ENCODE results near the gene NAPA. TPM values are rescaled to one million over a fixed set of nuclear protein-coding genes. Genes with fewer than 3 reads are reported as not detected.

The NAPA gene
- total RNA-seq, 5 donors from 2014 or later (not counting 1 experiment from before 2014, with no cell fraction given), result 81.1 to 119 (median 86.7) TPM

DNA sequence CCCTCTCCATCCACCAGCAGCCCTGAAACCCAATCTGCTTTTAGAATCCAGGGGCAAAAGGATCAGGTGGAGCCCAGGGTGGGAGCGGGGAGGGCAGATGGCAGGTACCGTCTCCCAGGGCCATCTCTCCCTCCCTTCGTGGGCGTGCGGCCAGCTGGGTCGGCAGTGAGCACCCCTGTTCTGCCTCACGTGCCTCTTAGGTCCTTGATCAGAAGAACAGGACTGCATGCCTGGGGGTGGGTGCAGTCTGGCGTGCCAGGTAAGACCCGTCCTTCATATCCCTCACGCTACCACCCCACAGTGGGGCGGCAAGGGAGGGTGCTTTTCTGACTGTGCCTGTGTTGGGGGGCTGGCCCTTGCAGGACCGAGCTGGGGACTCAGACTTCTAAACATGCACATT lies 45.1 kb downstream of the NAPA start:
- no peaks in the 10 kb centered on the region for H3K36me3 Mint-ChIP-seq
- ChIA-PET CTCF (no interaction called here), POLR2A (no interaction called here)
- peaks cover 6 to 13% (median 12%) of the 10 kb centered on the region in 3 donors for H3K4me1 Mint-ChIP-seq
- Histone ChIP-seq H3K4me1 (ENCODE audit: control insufficient read depth in 1 of 2, extremely low read depth in 1 of 2, insufficient read depth in 2 of 2, low read length in 2 of 2) (peaks cover 2 to 17% of the 10 kb centered on the region in 2 experiments), H3K27me3 (replicated peaks in 1 of 2; ENCODE audit: control insufficient read depth in 2 of 2, extremely low read depth in 1 of 2, insufficient read depth in 2 of 2, low read length in 1 of 2) (peaks cover 2 to 85% of the 10 kb centered on the region in 2 experiments), H3K36me3 (ENCODE audit: control insufficient read depth in 2 of 2, extremely low read depth in 1 of 2, insufficient read depth in 1 of 2, low read length in 1 of 2) (no peaks in the 10 kb centered on the region), H3K9me3 (no peaks in the 10 kb centered on the region), H3K27ac (ENCODE audit: low read length) (no peak overlapping the region), H3K4me3 (ENCODE audit: control insufficient read depth in 1 of 2, extremely low read depth in 1 of 2, low read length in 1 of 2) (no peak overlapping the region)
- ATAC-seq (replicated peaks in 1 of 4) (no peak), DNase-seq (no peak)
- no peak overlapping the region for H3K27ac Mint-ChIP-seq
- no peak overlapping the region for H3K4me3 Mint-ChIP-seq
- peaks cover 29 to 67% of the 10 kb centered on the region in 2 donors for H3K27me3 Mint-ChIP-seq
- 19% methylated on average over 4 of the region's 12 CpGs for WGBS (ENCODE audit: insufficient coverage)
- H3K9me3 Mint-ChIP-seq, result no peaks in the 10 kb centered on the region

GRCh38 chr19:47469363-47469700 lies 45.5 kb downstream of the NAPA start:
- 43% methylated on average over 2 of the region's 6 CpGs for WGBS (ENCODE audit: insufficient coverage)
- Histone ChIP-seq H3K27ac (ENCODE audit: low read length) (no peak overlapping the region), H3K4me1 (ENCODE audit: control insufficient read depth in 1 of 2, extremely low read depth in 1 of 2, insufficient read depth in 2 of 2, low read length in 2 of 2) (peaks cover 2 to 17% of the 10 kb centered on the region in 2 experiments), H3K36me3 (ENCODE audit: control insufficient read depth in 2 of 2, extremely low read depth in 1 of 2, insufficient read depth in 1 of 2, low read length in 1 of 2) (no peaks in the 10 kb centered on the region), H3K9me3 (no peaks in the 10 kb centered on the region), H3K4me3 (ENCODE audit: control insufficient read depth in 1 of 2, extremely low read depth in 1 of 2, low read length in 1 of 2) (no peak overlapping the region), H3K27me3 (replicated peaks in 1 of 2; ENCODE audit: control insufficient read depth in 2 of 2, extremely low read depth in 1 of 2, insufficient read depth in 2 of 2, low read length in 1 of 2) (peaks cover 2 to 85% of the 10 kb centered on the region in 2 experiments)
- Mint-ChIP-seq H3K4me1 (peaks cover 6 to 13% (median 12%) of the 10 kb centered on the region in 3 donors), H3K9me3 (no peaks in the 10 kb centered on the region), H3K4me3 (no peak overlapping the region), H3K27me3 (peaks cover 29 to 67% of the 10 kb centered on the region in 2 donors), H3K27ac (no peak overlapping the region), H3K36me3 (no peaks in the 10 kb centered on the region)
- ChIA-PET CTCF (no interaction called here), POLR2A (no interaction called here)
- no peak for ATAC-seq (replicated peaks in 1 of 4)
- no peak for DNase-seq

DNA sequence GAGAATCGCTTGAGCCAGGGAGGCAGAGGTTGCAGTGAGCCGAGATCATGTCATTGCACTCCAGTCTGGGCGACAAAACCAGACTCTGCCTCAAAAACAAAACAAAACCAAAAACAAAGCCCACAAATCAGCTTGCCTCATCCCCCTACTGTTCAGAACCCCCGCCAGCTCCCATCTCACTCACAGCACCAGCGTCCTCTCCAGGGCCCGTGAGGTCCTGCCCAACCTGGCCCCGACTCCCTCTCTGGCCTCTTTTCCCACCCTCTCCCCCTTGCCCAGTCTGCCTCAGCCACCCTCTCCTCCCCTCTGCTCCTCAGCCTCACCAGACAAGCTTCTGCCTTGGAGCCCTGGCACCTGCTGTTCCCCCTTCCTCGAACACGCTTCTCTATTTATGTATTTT lies 46.9 kb downstream of the NAPA start:
- H3K27ac Mint-ChIP-seq, result peak overlapping the region in 1 of 2 donors; percentile 46
- H3K9me3 ChIP-seq, result no peaks in the 10 kb centered on the region
- no peak overlapping the region for H3K4me3 ChIP-seq (ENCODE audit: control insufficient read depth in 1 of 2, extremely low read depth in 1 of 2, low read length in 1 of 2)
- peaks cover 2 to 17% of the 10 kb centered on the region in 2 experiments for H3K4me1 ChIP-seq (ENCODE audit: control insufficient read depth in 1 of 2, extremely low read depth in 1 of 2, insufficient read depth in 2 of 2, low read length in 2 of 2)
- no peak overlapping the region for H3K27ac ChIP-seq (ENCODE audit: low read length)
- H3K27me3 Mint-ChIP-seq, result peaks cover 29 to 65% of the 10 kb centered on the region in 2 donors
- peaks cover 6 to 13% (median 12%) of the 10 kb centered on the region in 3 donors for H3K4me1 Mint-ChIP-seq
- H3K36me3 Mint-ChIP-seq, result no peaks in the 10 kb centered on the region
- 46% methylated on average over 9 of the region's 9 CpGs for WGBS (ENCODE audit: insufficient coverage)
- peaks cover 2 to 78% of the 10 kb centered on the region in 2 experiments for H3K27me3 ChIP-seq (replicated peaks in 1 of 2; ENCODE audit: control insufficient read depth in 2 of 2, extremely low read depth in 1 of 2, insufficient read depth in 2 of 2, low read length in 1 of 2)
- H3K36me3 ChIP-seq (ENCODE audit: control insufficient read depth in 2 of 2, extremely low read depth in 1 of 2, insufficient read depth in 1 of 2, low read length in 1 of 2), result no peaks in the 10 kb centered on the region
- no peaks in the 10 kb centered on the region for H3K9me3 Mint-ChIP-seq
- CTCF ChIA-PET, result no interaction called here
- POLR2A ChIA-PET, result no interaction called here
- DNase-seq (no peak), ATAC-seq (replicated peaks in 1 of 4) (no peak)
- no peak overlapping the region for H3K4me3 Mint-ChIP-seq

GRCh38 chr19:47465957-47466356 lies 48.9 kb downstream of the NAPA start:
- ChIA-PET CTCF (no interaction called here), POLR2A (no interaction called here)
- whole genome bisulfite sequencing (ENCODE audit: insufficient coverage), result 91% methylated on average over 17 of the region's 27 CpGs

GRCh38 chr19:47464675-47465419 lies 50.0 kb downstream of the NAPA start:
- H3K4me1 ChIP-seq (ENCODE audit: control insufficient read depth in 1 of 2, extremely low read depth in 1 of 2, insufficient read depth in 2 of 2, low read length in 2 of 2), result no peaks in the 10 kb centered on the region
- Mint-ChIP-seq H3K9me3 (no peaks in the 10 kb centered on the region), H3K4me1 (no peaks in the 10 kb centered on the region), H3K4me3 (no peak overlapping the region), H3K27me3 (peaks cover 18 to 50% of the 10 kb centered on the region in 2 donors), H3K36me3 (no peaks in the 10 kb centered on the region), H3K27ac (no peak overlapping the region)
- DNase-seq (no peak), ATAC-seq (replicated peaks in 1 of 4) (no peak)
- no peaks in the 10 kb centered on the region for H3K36me3 ChIP-seq (ENCODE audit: control insufficient read depth in 2 of 2, extremely low read depth in 1 of 2, insufficient read depth in 1 of 2, low read length in 1 of 2)
- ChIA-PET CTCF (no interaction called here), POLR2A (no interaction called here)
- H3K27me3 ChIP-seq (replicated peaks in 1 of 2; ENCODE audit: control insufficient read depth in 2 of 2, extremely low read depth in 1 of 2, insufficient read depth in 2 of 2, low read length in 1 of 2), result peaks cover 0 to 65% of the 10 kb centered on the region in 2 experiments
- WGBS (ENCODE audit: insufficient coverage), result 62% methylated on average over 3 of the region's 10 CpGs
- no peak overlapping the region for H3K27ac ChIP-seq (ENCODE audit: low read length)
- H3K9me3 ChIP-seq, result no peaks in the 10 kb centered on the region
- no peak overlapping the region for H3K4me3 ChIP-seq (ENCODE audit: control insufficient read depth in 1 of 2, extremely low read depth in 1 of 2, low read length in 1 of 2)

More at GRCh38 chr19:47465957-47466356, 48.9 kb downstream of the NAPA start:
- no peak for ATAC-seq (replicated peaks in 1 of 4)
- no peak overlapping the region for H3K4me3 ChIP-seq (ENCODE audit: control insufficient read depth in 1 of 2, extremely low read depth in 1 of 2, low read length in 1 of 2)
- no peak overlapping the region for H3K27ac ChIP-seq (ENCODE audit: low read length)
- H3K9me3 Mint-ChIP-seq, result no peaks in the 10 kb centered on the region
- no peak overlapping the region for H3K27ac Mint-ChIP-seq
- H3K4me3 Mint-ChIP-seq, result no peak overlapping the region
- H3K4me1 Mint-ChIP-seq, result peaks cover 0 to 8% (median 4%) of the 10 kb centered on the region in 3 donors
- H3K27me3 ChIP-seq (replicated peaks in 1 of 2; ENCODE audit: control insufficient read depth in 2 of 2, extremely low read depth in 1 of 2, insufficient read depth in 2 of 2, low read length in 1 of 2), result peaks cover 2 to 65% of the 10 kb centered on the region in 2 experiments
- no peaks in the 10 kb centered on the region for H3K36me3 ChIP-seq (ENCODE audit: control insufficient read depth in 2 of 2, extremely low read depth in 1 of 2, insufficient read depth in 1 of 2, low read length in 1 of 2)
- DNase-seq, result no peak
- no peaks in the 10 kb centered on the region for H3K9me3 ChIP-seq
- H3K36me3 Mint-ChIP-seq, result no peaks in the 10 kb centered on the region
- H3K27me3 Mint-ChIP-seq, result peaks cover 29 to 61% of the 10 kb centered on the region in 2 donors
- peaks cover 0 to 2% of the 10 kb centered on the region in 2 experiments for H3K4me1 ChIP-seq (ENCODE audit: control insufficient read depth in 1 of 2, extremely low read depth in 1 of 2, insufficient read depth in 2 of 2, low read length in 2 of 2)

GRCh38 chr19:47461876-47462275 lies 53.0 kb downstream of the NAPA start:
- Histone ChIP-seq H3K4me1 (ENCODE audit: control insufficient read depth in 1 of 2, extremely low read depth in 1 of 2, insufficient read depth in 2 of 2, low read length in 2 of 2) (no peaks in the 10 kb centered on the region), H3K4me3 (ENCODE audit: control insufficient read depth in 1 of 2, extremely low read depth in 1 of 2, low read length in 1 of 2) (no peak overlapping the region), H3K9me3 (no peaks in the 10 kb centered on the region), H3K36me3 (ENCODE audit: control insufficient read depth in 2 of 2, extremely low read depth in 1 of 2, insufficient read depth in 1 of 2, low read length in 1 of 2) (no peaks in the 10 kb centered on the region), H3K27ac (ENCODE audit: low read length) (no peak overlapping the region), H3K27me3 (replicated peaks in 1 of 2; ENCODE audit: control insufficient read depth in 2 of 2, extremely low read depth in 1 of 2, insufficient read depth in 2 of 2, low read length in 1 of 2) (peaks cover 7 to 64% of the 10 kb centered on the region in 2 experiments)
- H3K9me3 Mint-ChIP-seq, result no peaks in the 10 kb centered on the region
- H3K4me3 Mint-ChIP-seq, result no peak overlapping the region
- ATAC-seq (replicated peaks in 1 of 4) (no peak), DNase-seq (no peak)
- ChIA-PET POLR2A (no interaction called here), CTCF (interaction anchor here in 1 of 2 donors (0.6 kb wide), 1 partner anchor 1556 kb away, joined by 5 read pairs; no protein-coding TSS in a partner anchor)
- WGBS (ENCODE audit: insufficient coverage), result 100% methylated on average over 1 of the region's 5 CpGs
- H3K27me3 Mint-ChIP-seq, result peaks cover 5 to 29% of the 10 kb centered on the region in 2 donors
- no peaks in the 10 kb centered on the region for H3K36me3 Mint-ChIP-seq
- H3K27ac Mint-ChIP-seq, result no peak overlapping the region
- peaks cover 0 to 2% (median 0%) of the 10 kb centered on the region in 3 donors for H3K4me1 Mint-ChIP-seq

Data from T-cell (primary cell).